Sigmoid colon (tissue), 7 donors: ENCODE measurements around the gene RBFOX1. TPM values are rescaled to one million over a fixed set of nuclear protein-coding genes. Genes with fewer than 3 reads are reported as not detected.

ENCODE experiments used
- DNase-seq: peaks from one replicate; pipeline ENCODE4 v3.0.0-alpha.2; 2019
- H3K27ac ChIP-seq, 4 donors: fragments of 200-600 bp; sonication (generic); one replicate each; pipeline ENCODE4 v1.5.1; 2016 to 2019; ENCODE audit warnings: mild to moderate bottlenecking in 1 of 4
- H3K27me3 ChIP-seq, 3 donors: fragments of 200-600 bp; sonication (generic); one replicate each; pipeline ENCODE4 v1.5.1; 2019; ENCODE audit warnings: mild to moderate bottlenecking in 1 of 3
- H3K36me3 ChIP-seq, 4 donors: fragments of 200-600 bp; sonication (generic); one replicate each; pipeline ENCODE4 v1.5.1; 2016 to 2019
- H3K4me1 ChIP-seq, 4 donors: fragments of 200-600 bp; sonication (generic); one replicate each; pipeline ENCODE4 v1.5.1; 2017 to 2019
- H3K4me3 ChIP-seq, 4 donors: fragments of 200-600 bp; sonication (generic); one replicate each; pipeline ENCODE4 v1.5.1; 2017 to 2019; ENCODE audit warnings: mild to moderate bottlenecking in 2 of 4, moderate library complexity in 1 of 4
- H3K9me3 ChIP-seq, 4 donors: fragments of 200-600 bp in 3 of 4; sonication (generic) in 3 of 4; one replicate each; pipeline versions ENCODE4 v1.5.1 to v1.6.1; 2013 to 2019
- EP300 ChIP-seq, 4 donors: sonication (generic); formaldehyde crosslinking; IDR thresholded peaks; one replicate each; pipeline ENCODE4 v1.6.1; 2017; ENCODE audit warnings: antibody characterized with exemption in 4 of 4
- POLR2A ChIP-seq, 2 donors: fragments of 450-650 bp; IDR thresholded peaks; one replicate each; pipeline ENCODE4 v1.6.1; 2016; ENCODE audit warnings: antibody characterized with exemption in 2 of 2, mild to moderate bottlenecking in 2 of 2, moderate library complexity in 2 of 2
- POLR2AphosphoS5 ChIP-seq, 4 donors: sonication (generic); formaldehyde crosslinking; IDR thresholded peaks; one replicate each; pipeline ENCODE4 v1.6.1; 2017; ENCODE audit warnings: antibody characterized with exemption in 4 of 4
- WGBS, 2 donors: extraction: QIAGEN DNeasy Blood & Tissue Kit; methylation state at CpG; one replicate each; pipeline ENCODE4 v1.1.7; 2013; 5-methylcytosine and 5-hydroxymethylcytosine counted together
- intact Hi-C: fragments of 100-400 bp; cut with DNase I; formaldehyde crosslinking; loops from one replicate; pipeline ENCODE4 v1.15.1; 2023
- polyA plus RNA-seq, 3 donors: library from polyadenylated mRNA; stranded (reverse); fragments of 200-250 nt; gene quantifications; one replicate each; pipeline ENCODE4 v1.2.3, GENCODE V29; 2013
- total RNA-seq, 4 donors: library from RNA; depleted of rRNA; stranded (reverse); fragments of >200 nt; gene quantifications; one replicate each; pipeline ENCODE4 v1.1.0, GENCODE V29; 2016
- TF ChIP-seq, protein P1 (sequence below), 4 experiments: fragments of 450-650 bp in 3 of 4; fragments of 200-600 bp in 1 of 4; IDR thresholded peaks; one replicate each; pipeline ENCODE4 v1.5.1; 2016 to 2019; ENCODE audit warnings: antibody characterized with exemption in 4 of 4, mild to moderate bottlenecking in 3 of 4, moderate library complexity in 2 of 4
- donor health status: healthy with polysubstance abuse.
- donor health status: Bipolar disorder and iron deficiency.
- donor health status: healthy.

The RBFOX1 gene
- total and polyA plus RNA-seq, 7 donors: under 0.01 to 4.4 (median 0.51) TPM; not detected in 3

DNA sequence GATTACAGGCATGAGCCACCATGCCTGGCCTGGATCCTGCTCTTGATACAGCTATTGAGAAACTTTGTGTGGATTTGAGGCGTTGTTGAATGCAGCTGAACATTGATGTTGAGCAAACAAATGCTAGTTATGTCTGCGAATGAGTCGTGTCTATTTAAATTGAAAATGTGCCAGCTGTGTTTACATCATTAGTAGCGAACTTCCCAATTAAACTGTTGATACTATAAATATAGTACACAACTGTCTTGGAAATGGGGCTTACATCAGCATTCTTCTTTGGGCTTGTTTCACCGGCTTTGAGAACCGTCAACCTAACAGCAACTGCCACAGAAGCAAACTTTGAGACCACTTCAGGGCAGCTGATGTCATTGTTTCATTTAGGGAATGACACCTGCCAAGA is 251.9 kb downstream of the RBFOX1 start:
- Histone ChIP-seq H3K4me3 (no peak overlapping the region), H3K9me3 (no peaks in the 10 kb centered on the region), H3K36me3 (no peaks in the 10 kb centered on the region), H3K27ac (no peak overlapping the region), H3K4me1 (no peaks in the 10 kb centered on the region), H3K27me3 (no peaks in the 10 kb centered on the region)
- 75 to 77% methylated on average over 6 of the region's 6 CpGs for WGBS, 2 donors
- no peak for DNase-seq
- no peak for TF ChIP-seq EP300 (IDR thresholded peaks at IDR 0.05)
- no peak for TF ChIP-seq POLR2A (IDR thresholded peaks at IDR 0.05)
- TF ChIP-seq POLR2AphosphoS5 (IDR thresholded peaks at IDR 0.05): no peak
- TF ChIP-seq, protein P1, sequence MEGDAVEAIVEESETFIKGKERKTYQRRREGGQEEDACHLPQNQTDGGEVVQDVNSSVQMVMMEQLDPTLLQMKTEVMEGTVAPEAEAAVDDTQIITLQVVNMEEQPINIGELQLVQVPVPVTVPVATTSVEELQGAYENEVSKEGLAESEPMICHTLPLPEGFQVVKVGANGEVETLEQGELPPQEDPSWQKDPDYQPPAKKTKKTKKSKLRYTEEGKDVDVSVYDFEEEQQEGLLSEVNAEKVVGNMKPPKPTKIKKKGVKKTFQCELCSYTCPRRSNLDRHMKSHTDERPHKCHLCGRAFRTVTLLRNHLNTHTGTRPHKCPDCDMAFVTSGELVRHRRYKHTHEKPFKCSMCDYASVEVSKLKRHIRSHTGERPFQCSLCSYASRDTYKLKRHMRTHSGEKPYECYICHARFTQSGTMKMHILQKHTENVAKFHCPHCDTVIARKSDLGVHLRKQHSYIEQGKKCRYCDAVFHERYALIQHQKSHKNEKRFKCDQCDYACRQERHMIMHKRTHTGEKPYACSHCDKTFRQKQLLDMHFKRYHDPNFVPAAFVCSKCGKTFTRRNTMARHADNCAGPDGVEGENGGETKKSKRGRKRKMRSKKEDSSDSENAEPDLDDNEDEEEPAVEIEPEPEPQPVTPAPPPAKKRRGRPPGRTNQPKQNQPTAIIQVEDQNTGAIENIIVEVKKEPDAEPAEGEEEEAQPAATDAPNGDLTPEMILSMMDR (IDR thresholded peaks at IDR 0.05): no peak
- intact Hi-C loops: no loop called here

DNA sequence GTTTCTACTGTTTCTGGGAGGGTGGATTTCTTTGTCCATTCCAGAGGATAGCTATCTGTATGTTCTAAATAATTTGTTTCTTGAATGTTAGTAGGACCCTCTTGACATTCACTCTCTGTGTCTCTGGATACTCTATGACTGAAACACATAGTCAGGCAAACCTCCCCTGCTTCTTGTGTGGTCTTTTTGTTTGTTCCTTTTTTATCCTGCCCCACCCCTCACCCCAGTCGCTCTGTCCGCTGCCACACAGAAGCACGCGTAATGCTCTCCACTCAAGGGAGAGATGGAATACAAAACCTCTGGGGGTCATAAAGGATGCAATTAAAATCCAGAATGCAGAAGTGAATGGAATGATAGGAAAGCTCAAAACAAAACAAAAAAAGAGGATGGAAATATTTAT is 253.1 kb downstream of the RBFOX1 start:
- TF ChIP-seq POLR2A (IDR thresholded peaks at IDR 0.05) (no peak), POLR2AphosphoS5 (IDR thresholded peaks at IDR 0.05) (no peak), EP300 (IDR thresholded peaks at IDR 0.05) (no peak)
- TF ChIP-seq, protein P1 (IDR thresholded peaks at IDR 0.05): no peak
- Histone ChIP-seq H3K27ac (no peak overlapping the region), H3K9me3 (no peaks in the 10 kb centered on the region), H3K4me3 (no peak overlapping the region), H3K27me3 (no peaks in the 10 kb centered on the region), H3K36me3 (no peaks in the 10 kb centered on the region), H3K4me1 (no peaks in the 10 kb centered on the region)
- DNase-seq: no peak
- intact Hi-C loops: no loop called here
- WGBS, 2 donors: 41 to 73% methylated on average over 4 of the region's 4 CpGs

DNA sequence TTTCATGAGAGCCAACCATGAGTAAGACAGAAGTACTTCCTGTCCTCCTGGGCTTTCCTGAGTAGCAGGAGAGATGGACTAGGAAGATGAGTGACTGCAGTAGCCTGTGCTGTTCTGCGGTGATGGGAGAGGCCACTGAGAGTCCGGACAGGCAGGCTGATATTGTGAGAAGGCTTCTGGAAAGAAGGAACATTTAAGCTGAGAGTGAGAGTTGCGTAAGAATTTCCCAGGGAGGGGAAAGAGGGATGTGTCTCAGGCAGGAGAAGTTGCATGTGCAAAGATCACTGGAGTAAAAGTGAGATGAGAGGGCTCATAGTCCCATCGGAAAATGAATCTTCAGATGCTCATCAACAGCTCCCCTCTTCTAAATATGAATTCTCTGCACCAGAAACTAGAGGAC is 258.3 kb downstream of the RBFOX1 start:
- H3K36me3 ChIP-seq: no peaks in the 10 kb centered on the region
- TF ChIP-seq, protein P1 (IDR thresholded peaks at IDR 0.05): no peak
- TF ChIP-seq EP300 (IDR thresholded peaks at IDR 0.05) (no peak), POLR2A (IDR thresholded peaks at IDR 0.05) (no peak)
- WGBS, 2 donors: 85% methylated on average over 4 of the region's 4 CpGs
- H3K9me3 ChIP-seq: no peaks in the 10 kb centered on the region
- intact Hi-C loops: no loop called here
- H3K4me1 ChIP-seq: no peaks in the 10 kb centered on the region
- no peak overlapping the region for H3K4me3 ChIP-seq
- DNase-seq: no peak
- no peak overlapping the region for H3K27ac ChIP-seq
- H3K27me3 ChIP-seq: no peaks in the 10 kb centered on the region

DNA sequence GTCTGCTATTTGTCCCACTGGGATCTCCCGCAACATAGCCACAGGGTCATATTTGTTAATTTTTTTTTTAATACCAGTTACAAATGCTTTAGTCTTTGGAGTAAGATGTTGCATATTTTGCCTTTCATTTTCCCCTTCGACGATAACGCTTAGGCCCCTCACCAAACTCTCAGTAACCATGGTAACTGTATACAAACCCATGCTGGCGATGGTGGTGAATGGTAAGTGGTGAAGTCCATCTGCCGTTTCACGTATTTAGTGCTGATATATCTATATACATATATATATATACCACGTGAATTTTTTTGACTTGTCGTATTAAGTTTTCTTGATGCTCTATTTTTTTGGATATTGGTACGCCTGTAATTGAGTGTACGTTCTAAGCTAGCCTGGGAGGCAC is 263.7 kb downstream of the RBFOX1 start:
- Histone ChIP-seq H3K36me3 (no peaks in the 10 kb centered on the region), H3K27ac (no peak overlapping the region), H3K4me3 (no peak overlapping the region), H3K4me1 (no peaks in the 10 kb centered on the region), H3K9me3 (no peaks in the 10 kb centered on the region), H3K27me3 (peaks cover 0 to 4% (median 0%) of the 10 kb centered on the region in 3 donors)
- 82 to 96% methylated on average over 11 of the region's 11 CpGs for WGBS, 2 donors
- TF ChIP-seq, protein P1 (IDR thresholded peaks at IDR 0.05): no peak
- TF ChIP-seq POLR2AphosphoS5 (IDR thresholded peaks at IDR 0.05): no peak
- no peak for TF ChIP-seq POLR2A (IDR thresholded peaks at IDR 0.05)
- TF ChIP-seq EP300 (IDR thresholded peaks at IDR 0.05): no peak
- no peak for DNase-seq
- intact Hi-C loops: no loop called here

DNA sequence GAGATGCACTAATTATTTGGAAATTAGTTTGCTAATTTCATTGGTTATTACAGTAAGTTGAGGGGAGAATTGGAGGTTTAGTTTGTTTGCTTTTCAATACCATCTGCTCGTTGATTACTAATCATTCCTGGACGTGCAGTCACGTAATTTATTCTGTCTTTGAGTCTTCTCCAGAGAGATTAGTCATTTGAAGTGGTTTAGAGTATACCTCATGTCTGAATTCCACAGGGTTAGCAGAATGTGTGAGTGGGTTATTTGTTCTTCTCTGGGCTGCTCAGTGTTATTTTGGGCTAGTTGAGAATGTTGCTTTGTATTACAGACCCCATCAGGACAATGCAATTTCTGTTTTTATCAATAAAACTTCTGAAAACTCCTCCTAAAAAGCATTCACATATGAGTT is 265.0 kb downstream of the RBFOX1 start:
- Histone ChIP-seq H3K36me3 (no peaks in the 10 kb centered on the region), H3K4me1 (no peaks in the 10 kb centered on the region), H3K27me3 (peaks cover 0 to 4% (median 0%) of the 10 kb centered on the region in 3 donors), H3K9me3 (no peaks in the 10 kb centered on the region), H3K4me3 (no peak overlapping the region), H3K27ac (no peak overlapping the region)
- no peak for DNase-seq
- WGBS, 2 donors: 57 to 63% methylated on average over 3 of the region's 3 CpGs
- intact Hi-C loops: no loop called here
- TF ChIP-seq POLR2AphosphoS5 (IDR thresholded peaks at IDR 0.05) (no peak), EP300 (IDR thresholded peaks at IDR 0.05) (no peak), POLR2A (IDR thresholded peaks at IDR 0.05) (no peak)
- TF ChIP-seq, protein P1 (IDR thresholded peaks at IDR 0.05): no peak
